Gastrocnemius medialis (tissue), 4 donors: ENCODE data around the gene CPXM2. TPM values are rescaled to one million over a fixed set of nuclear protein-coding genes. Genes with fewer than 3 reads are reported as not detected.

Experiments used
- ATAC-seq, 2 donors: fragments of 150-250 bp; one replicate each; pipeline ENCODE4 v1.9.1; 2016
- DNase-seq, 2 donors: peaks; one replicate each; pipeline ENCODE4 v3.0.0-alpha.2; 2019
- H3K27ac ChIP-seq, 4 donors: fragments of 200-600 bp; sonication (generic); 1 replicate in 1 of 4; 2 replicates in 3 of 4; pipeline ENCODE4 v1.5.1; 2016 to 2018; ENCODE audit warnings: mild to moderate bottlenecking in 2 of 4, moderate library complexity in 1 of 4
- H3K27me3 ChIP-seq, 3 donors: fragments of 200-600 bp; sonication (generic) in 2 of 3; 1 replicate in 1 of 3; 2 replicates in 2 of 3; pipeline versions ENCODE4 v1.5.1 to v1.6.0; 2016 to 2019; ENCODE audit warnings: mild to moderate bottlenecking in 1 of 3, moderate library complexity in 1 of 3
- H3K36me3 ChIP-seq, 2 donors: fragments of 200-600 bp; sonication (generic) in 1 of 2; one replicate each; pipeline ENCODE4 v1.5.1; 2017 to 2018
- H3K4me1 ChIP-seq, 2 donors: fragments of 200-600 bp; sonication (generic) in 1 of 2; one replicate each; pipeline ENCODE4 v1.5.1; 2016 to 2017; ENCODE audit warnings: mild to moderate bottlenecking in 2 of 2
- H3K4me3 ChIP-seq, 4 donors: fragments of 200-600 bp; sonication (generic) in 3 of 4; 1 replicate in 1 of 4; 2 replicates in 3 of 4; pipeline ENCODE4 v1.5.1; 2016 to 2019; ENCODE audit warnings: mild to moderate bottlenecking in 2 of 4
- H3K9me3 ChIP-seq, 3 donors: fragments of 200-600 bp; sonication (generic) in 2 of 3; 1 replicate in 1 of 3; 2 replicates in 2 of 3; pipeline ENCODE4 v1.5.1; 2016 to 2019
- POLR2A ChIP-seq, 2 donors: fragments of 450-650 bp; IDR thresholded peaks; one replicate each; pipeline ENCODE4 v1.6.1; 2017; ENCODE audit warnings: antibody characterized with exemption in 2 of 2, mild to moderate bottlenecking in 2 of 2, moderate library complexity in 2 of 2
- in situ Hi-C, 4 donors: fragments of 200-750 bp; cut with MboI; loops; one replicate each; pipeline versions ENCODE4 v1.15.0 to v1.8.0; 2017; ENCODE audit warnings: low sequenced_read_pairs in 4 of 4
- intact Hi-C: fragments of 100-400 bp; cut with DNase I; formaldehyde crosslinking; loops from one replicate; pipeline ENCODE4 v1.15.1; 2023; ENCODE audit warnings: low total_unique reads
- total RNA-seq, 4 donors: library from RNA; depleted of rRNA; stranded (reverse); fragments of >200 nt; gene quantifications; one replicate each; pipeline versions ENCODE4 v1.1.0 to v1.2.3, GENCODE V29; 2016
- TF ChIP-seq, protein P1 (sequence below), 5 experiments: fragments of 450-650 bp in 3 of 5; fragments of 200-600 bp in 2 of 5; sonication (generic) in 2 of 5; IDR thresholded peaks in 4 of 5; conservative IDR thresholded peaks in 1 of 5; 1 replicate in 4 of 5; 2 replicates in 1 of 5; pipeline ENCODE4 v1.5.1; 2016 to 2019; ENCODE audit warnings: antibody characterized with exemption in 5 of 5, mild to moderate bottlenecking in 3 of 5, moderate library complexity in 3 of 5

CPXM2 gene
- total RNA-seq, 4 donors from 2014 or later = 0.63 to 4.1 (median 1.9) TPM

DNA sequence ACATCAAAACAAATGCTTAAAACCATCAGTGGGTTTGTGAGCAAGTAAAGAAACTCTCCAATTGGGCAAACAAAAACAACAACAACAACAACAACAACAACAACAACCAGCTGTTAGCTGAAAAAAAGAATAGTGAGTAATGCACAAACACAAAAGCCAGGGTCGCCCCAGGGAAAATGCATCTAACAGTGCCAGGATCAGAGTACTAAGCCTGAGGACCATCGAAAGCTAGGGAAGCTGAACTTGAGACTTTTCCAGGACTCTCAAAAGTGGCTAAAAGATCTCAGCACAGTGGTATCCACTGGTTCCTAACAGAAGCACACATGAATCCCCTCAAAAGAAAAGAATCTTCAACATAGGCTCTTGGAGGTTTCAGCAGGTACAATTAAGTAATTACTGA is 83.3 kb downstream of the CPXM2 start:
- H3K4me3 ChIP-seq = no peak overlapping the region
- TF ChIP-seq POLR2A (IDR thresholded peaks at IDR 0.05) = no peak
- TF ChIP-seq, protein P1, sequence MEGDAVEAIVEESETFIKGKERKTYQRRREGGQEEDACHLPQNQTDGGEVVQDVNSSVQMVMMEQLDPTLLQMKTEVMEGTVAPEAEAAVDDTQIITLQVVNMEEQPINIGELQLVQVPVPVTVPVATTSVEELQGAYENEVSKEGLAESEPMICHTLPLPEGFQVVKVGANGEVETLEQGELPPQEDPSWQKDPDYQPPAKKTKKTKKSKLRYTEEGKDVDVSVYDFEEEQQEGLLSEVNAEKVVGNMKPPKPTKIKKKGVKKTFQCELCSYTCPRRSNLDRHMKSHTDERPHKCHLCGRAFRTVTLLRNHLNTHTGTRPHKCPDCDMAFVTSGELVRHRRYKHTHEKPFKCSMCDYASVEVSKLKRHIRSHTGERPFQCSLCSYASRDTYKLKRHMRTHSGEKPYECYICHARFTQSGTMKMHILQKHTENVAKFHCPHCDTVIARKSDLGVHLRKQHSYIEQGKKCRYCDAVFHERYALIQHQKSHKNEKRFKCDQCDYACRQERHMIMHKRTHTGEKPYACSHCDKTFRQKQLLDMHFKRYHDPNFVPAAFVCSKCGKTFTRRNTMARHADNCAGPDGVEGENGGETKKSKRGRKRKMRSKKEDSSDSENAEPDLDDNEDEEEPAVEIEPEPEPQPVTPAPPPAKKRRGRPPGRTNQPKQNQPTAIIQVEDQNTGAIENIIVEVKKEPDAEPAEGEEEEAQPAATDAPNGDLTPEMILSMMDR (IDR thresholded peaks at IDR 0.05 in 4 of 5, conservative IDR thresholded peaks at IDR 0.05 in 1 of 5) = no peak
- DNase-seq = no peak
- intact Hi-C loops (no loop called here), in situ Hi-C loops (no loop called here)
- no peaks in the 10 kb centered on the region for H3K9me3 ChIP-seq
- H3K27ac ChIP-seq = no peak overlapping the region
- H3K4me1 ChIP-seq = no peaks in the 10 kb centered on the region
- ATAC-seq = no peak
- H3K36me3 ChIP-seq = no peaks in the 10 kb centered on the region
- H3K27me3 ChIP-seq = no peaks in the 10 kb centered on the region

DNA sequence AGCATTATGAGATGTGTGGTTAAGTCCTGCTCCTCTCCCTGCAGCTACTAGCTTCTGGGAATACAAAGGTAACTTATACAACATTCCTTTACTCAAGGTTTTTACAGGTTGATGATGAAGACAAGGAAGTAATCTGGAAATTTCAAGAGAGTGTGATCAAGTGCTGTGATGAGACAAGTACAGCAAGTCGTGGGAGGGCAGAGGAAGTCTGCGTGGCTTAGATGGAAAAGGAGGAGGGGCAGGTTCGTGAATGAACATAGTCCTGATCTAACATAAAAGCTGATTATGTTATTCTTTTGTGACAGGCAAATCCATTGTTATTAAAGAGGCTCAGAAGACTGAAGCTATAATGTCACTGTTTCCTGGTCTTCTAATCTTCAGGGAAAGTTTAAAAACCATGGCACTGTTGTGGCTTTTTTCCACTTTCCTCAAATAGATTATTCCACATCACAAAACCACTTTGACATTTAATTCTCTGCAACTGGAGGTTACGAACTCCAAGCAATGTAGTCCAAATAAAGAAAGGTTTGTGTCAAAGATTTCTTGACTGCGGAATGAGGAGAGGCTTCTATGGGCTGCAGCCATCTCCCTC is 84.1 kb downstream of the CPXM2 start:
- intact Hi-C loops (no loop called here), in situ Hi-C loops (no loop called here)
- no peaks in the 10 kb centered on the region for H3K36me3 ChIP-seq
- TF ChIP-seq, protein P1 (IDR thresholded peaks at IDR 0.05 in 4 of 5, conservative IDR thresholded peaks at IDR 0.05 in 1 of 5) = no peak
- no peak for TF ChIP-seq POLR2A (IDR thresholded peaks at IDR 0.05)
- no peaks in the 10 kb centered on the region for H3K4me1 ChIP-seq
- H3K9me3 ChIP-seq = no peaks in the 10 kb centered on the region
- no peak for ATAC-seq
- no peaks in the 10 kb centered on the region for H3K27me3 ChIP-seq
- no peak overlapping the region for H3K4me3 ChIP-seq
- no peak overlapping the region for H3K27ac ChIP-seq
- DNase-seq = no peak

DNA sequence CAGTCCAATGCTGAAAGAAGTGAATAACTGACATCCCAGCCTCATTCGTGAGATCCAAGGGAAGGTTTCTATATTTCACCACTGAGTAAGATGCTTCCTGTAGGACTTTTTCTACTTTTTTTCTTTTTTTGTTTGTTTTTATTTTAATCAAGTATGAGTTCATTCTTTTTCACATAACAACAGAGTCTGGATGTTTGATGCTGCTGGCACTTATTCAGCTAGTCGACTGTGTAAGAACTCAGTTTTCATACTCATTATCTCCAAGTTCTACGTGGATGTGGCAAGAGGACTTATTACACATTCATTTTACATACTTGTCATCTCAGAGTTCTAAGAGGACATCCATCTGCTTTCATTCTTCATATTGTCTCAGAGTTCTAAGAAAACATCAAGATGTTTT is 86.9 kb downstream of the CPXM2 start:
- no peaks in the 10 kb centered on the region for H3K36me3 ChIP-seq
- in situ Hi-C loops (no loop called here), intact Hi-C loops (no loop called here)
- H3K4me3 ChIP-seq = no peak overlapping the region
- H3K4me1 ChIP-seq = no peaks in the 10 kb centered on the region
- ATAC-seq = no peak
- no peak for DNase-seq
- no peak for TF ChIP-seq POLR2A (IDR thresholded peaks at IDR 0.05)
- TF ChIP-seq, protein P1 (IDR thresholded peaks at IDR 0.05 in 4 of 5, conservative IDR thresholded peaks at IDR 0.05 in 1 of 5) = no peak
- no peaks in the 10 kb centered on the region for H3K9me3 ChIP-seq
- H3K27ac ChIP-seq = no peak overlapping the region
- no peaks in the 10 kb centered on the region for H3K27me3 ChIP-seq

DNA sequence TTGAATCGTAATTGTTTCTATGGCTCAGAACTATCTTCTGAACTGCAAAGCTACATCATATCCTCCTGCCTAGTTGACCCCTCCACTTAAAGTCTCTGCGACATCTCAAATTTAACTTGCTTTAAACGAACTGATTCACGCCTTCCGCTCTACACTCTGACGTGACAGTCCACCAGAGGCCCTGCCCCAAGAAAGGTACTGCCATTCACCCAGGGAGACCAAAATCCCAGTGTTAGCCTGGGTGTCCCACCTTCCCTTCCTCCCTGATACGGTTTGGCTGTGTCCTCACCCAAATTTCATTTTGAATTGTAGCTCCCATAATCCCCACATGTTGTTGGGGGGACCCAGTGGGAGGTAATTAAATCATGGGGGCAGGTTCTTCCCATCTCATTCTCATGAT is 90.8 kb downstream of the CPXM2 start:
- Histone ChIP-seq H3K4me3 (no peak overlapping the region), H3K27ac (no peak overlapping the region), H3K27me3 (no peaks in the 10 kb centered on the region), H3K9me3 (no peaks in the 10 kb centered on the region), H3K36me3 (no peaks in the 10 kb centered on the region), H3K4me1 (no peaks in the 10 kb centered on the region)
- ATAC-seq (no peak), DNase-seq (no peak)
- in situ Hi-C loops (no loop called here), intact Hi-C loops (no loop called here)
- no peak for TF ChIP-seq POLR2A (IDR thresholded peaks at IDR 0.05)
- TF ChIP-seq, protein P1 (IDR thresholded peaks at IDR 0.05 in 4 of 5, conservative IDR thresholded peaks at IDR 0.05 in 1 of 5) = no peak

DNA sequence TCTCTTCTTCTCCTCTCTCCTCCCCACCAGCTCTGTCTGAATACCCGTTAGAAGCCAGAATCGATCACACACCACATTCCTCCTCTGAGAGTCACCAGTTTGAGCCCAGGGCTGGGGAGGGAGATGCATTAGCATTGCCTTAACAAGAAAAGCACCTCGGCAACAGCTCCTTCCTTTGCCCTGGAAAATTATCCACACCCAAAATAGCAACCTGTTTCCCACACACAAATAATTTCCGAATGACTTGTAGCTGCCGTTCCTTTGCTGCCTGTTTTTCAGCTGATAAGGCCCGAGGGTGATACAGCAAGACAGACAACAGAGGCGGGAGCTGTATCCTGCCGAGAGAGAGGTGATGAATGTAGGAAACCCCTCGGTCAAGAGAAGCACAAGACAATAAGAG is 91.3 kb downstream of the CPXM2 start:
- Histone ChIP-seq H3K4me1 (no peaks in the 10 kb centered on the region), H3K36me3 (no peaks in the 10 kb centered on the region), H3K9me3 (no peaks in the 10 kb centered on the region), H3K27me3 (no peaks in the 10 kb centered on the region), H3K27ac (no peak overlapping the region), H3K4me3 (no peak overlapping the region)
- in situ Hi-C loops (no loop called here), intact Hi-C loops (no loop called here)
- no peak for ATAC-seq
- no peak for DNase-seq
- TF ChIP-seq, protein P1 (IDR thresholded peaks at IDR 0.05 in 4 of 5, conservative IDR thresholded peaks at IDR 0.05 in 1 of 5) = no peak
- TF ChIP-seq POLR2A (IDR thresholded peaks at IDR 0.05) = no peak
